NCI-H2081 treated with DMSO at 0.1 percent for 48 hours (cell line): Measurements from ENCODE around the gene EYA3.
"Not testable (repeated sequence)": the region's sequence is repeated elsewhere in the genome, so short reads cannot be mapped to it uniquely, and the experiment has no call there.

Experiments
- DNase-seq: peaks from one replicate; lab custom pipeline; 2025; lab: John Stamatoyannopoulos, UW

The EYA3 gene

DNA sequence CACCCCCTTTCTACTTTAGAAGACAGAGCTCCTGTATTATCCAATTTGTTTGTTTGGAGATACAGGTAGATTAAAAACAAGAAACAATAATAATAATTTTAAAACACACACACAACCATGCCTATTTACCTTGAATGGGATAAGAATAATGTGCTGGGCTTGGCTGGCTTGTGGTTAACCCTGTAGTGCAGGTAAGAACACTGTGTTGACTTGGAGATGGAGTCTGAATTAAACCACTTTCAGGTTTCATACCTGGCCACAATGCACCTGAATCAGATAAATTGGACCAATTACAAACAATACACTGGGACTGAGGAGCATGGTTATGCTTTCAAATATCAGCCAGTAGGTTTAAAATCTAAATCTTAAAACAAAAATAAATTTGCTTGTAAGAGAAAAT is 60.8 kb downstream of the EYA3 start:
- DNase-seq, result no peak

DNA sequence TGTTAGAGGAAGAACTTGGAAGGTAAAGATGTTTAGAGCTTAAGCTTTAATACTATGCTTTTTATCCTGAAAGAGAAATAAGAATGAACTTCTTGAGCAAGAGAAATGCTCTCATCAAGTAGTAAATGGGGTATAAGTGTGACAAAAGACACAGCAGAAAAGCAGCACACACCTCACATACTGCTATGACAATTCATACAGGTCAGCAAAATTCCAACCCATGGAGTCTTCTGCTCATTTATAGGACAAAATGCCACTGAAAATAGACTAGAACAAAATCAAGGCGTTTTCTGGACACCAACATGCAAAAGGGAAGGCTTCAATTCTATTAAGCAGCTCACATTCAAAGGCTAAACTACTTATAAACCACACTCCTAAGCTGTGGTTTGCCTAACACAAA is 61.2 kb downstream of the EYA3 start:
- no peak for DNase-seq

DNA sequence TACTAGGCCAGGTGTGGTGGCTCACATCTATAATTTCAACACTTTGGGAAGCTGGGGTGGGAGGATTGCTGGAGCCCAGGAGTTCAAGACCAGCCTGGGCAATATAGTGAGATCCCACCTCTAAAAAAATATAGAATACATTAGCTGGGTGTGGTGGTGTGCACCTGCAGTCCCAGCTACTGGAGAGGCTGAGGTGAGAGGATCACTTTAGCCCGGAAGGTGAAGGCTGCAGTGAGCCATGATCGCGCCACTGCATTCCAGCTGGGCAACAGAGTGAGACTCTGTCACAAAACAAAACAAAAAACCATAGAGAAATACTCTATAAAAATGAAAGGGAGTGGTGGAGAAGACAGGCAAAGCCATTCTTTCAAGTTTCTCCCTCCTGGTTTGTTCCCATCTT is 62.1 kb downstream of the EYA3 start:
- no peak for DNase-seq

DNA sequence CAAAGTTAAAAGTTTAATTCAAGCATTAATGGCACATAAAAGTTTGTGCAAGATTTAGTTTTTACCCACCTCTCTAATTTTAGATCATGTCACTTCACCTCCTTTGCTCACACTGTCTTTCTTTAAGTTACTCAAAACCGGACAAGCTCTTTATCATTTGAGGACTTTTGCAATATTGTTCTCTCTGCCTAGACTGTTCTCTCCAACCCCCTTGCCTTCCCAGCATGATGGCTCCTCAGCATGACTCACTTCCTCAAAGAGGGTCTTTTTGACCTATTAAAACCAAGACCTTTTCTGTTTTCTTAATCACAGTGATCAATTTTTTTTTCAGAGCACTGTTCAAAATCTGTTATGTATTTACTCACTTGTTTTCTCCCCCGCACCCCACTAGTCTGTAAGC is 67.3 kb downstream of the EYA3 start:
- no peak for DNase-seq

DNA sequence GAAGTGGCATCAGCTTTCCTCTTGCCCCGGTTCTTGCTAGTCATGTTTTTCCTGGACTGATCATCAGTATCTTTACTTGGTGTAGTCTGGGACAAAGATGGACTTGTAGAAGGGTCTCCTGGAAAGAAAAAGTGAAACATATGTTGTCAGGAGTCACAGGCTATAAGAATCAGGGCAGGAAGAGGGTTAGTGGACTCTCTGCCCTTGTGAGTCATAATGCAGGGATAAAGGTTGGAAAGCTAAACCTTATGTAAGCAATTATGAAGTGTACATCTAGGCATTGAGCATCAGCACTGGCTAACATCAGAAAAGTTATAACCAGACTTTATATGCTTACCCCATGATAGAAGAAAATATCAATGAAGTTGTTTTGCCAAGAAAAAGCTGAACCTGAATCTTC is 77.4 kb downstream of the EYA3 start:
- DNase-seq, result no peak

DNA sequence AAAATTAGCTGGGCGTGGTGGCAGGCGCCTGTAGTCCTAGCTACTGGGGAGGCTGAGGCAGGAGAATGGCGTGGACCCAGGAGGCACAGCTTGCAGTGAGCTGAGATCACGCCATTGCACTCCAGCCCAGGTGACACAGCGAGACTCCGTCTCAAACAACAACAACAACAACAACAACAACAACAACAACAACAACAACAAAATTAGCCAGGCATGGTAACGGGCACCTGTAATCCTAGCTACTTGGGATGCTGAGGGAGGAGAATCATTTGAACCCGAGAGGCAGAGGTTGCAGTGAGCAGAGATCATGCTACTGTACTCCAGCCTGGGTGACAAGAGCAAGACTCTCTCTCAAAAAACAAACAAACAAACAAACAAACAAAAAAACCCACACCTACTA is 85.3 kb downstream of the EYA3 start:
- not testable (repeated sequence) for DNase-seq

DNA sequence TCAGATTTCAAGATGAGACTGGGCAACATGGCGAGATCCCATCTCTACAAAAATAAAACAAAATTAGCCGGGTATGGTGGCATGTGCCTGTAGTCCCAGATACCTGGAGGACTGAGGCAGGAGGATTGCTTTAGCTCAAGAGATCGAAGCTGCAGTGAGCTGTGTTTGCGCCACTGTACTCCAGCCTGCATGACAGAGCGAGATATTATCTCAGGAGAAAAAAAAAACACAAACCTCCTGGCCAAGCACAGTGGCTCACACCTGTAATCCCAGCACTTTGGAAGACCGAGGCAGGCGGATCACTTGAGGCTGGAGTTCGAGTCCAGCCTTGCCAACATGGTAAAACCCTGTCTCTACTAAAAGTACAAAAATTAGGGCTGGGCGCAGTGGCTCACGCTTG is 85.8 kb downstream of the EYA3 start:
- DNase-seq, result no peak

DNA sequence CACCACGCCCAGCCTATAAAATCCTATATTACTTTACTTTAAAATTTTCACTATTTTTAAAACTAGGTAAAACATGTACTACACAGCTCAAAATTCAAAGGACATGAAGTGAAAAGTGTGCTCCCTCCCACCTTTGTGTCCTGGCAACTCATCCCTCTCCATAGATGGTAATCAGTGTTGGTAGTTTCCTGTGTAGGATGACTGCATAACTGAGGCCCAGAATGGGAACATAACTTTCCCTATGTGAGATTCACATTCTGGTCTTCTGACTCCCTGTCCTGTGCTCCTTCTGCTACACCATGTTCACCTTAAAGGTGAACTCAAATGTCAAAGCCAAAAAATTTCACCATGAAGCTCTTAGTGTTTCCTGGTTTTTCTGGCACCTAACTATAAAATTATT is 89.4 kb downstream of the EYA3 start:
- no peak for DNase-seq

DNA sequence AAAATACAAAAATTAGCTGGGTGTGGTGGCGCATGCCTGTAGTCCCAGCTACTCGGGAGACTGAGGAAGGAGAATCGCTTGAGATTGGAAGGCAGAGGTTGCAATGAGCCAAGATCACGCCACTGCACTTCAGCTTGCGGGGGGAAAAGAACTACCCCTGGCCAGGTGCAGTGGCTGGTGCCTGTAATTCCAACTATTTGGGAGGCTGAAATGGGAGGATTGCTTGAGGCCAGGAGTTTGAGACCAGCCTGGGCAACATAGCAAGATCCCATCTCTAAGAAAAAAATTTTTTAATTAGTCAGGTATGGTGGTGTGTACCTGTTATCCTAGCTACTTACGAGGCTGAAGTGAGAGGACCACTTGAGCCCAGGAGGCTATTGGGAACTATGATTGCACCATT is 93.9 kb downstream of the EYA3 start:
- DNase-seq, result not testable (repeated sequence)

DNA sequence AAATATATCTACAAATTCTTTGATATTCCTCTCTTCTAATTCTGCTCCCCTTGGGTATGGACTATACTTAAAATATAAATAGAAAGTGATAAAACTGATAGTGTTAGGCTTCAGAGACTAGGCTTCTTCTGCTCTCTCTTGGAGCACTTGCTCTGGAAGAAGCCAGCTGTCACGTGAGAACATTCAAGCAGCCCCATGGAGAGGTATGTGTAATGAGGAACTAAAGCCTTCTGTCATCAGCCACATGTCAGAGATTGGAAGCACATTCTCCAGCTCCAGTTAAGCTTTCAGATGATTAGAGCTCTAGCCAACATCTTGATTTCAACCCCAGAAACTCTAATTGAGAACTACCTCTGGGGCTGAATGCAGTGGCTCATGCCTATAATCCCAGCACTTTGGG is 94.3 kb downstream of the EYA3 start:
- DNase-seq, result no peak

DNA sequence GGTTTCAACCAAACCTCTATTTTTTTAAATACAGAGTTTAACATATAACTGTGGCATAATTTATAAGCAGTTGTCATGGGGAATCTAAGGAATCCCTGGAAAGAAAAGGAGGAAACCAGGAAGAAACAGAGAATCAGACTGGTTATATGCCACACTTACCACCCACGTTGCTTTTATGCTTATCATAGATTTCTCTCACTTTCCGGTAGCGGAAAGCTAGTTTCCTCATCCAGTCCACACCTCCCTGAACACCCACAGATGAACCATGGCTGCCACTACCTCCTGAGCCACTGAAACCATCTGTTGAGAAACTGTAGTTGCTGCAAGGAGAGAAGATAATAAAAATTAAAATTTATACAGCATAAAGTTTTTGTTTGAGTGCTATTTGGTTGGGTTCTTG is 95.2 kb downstream of the EYA3 start:
- DNase-seq, result no peak

DNA sequence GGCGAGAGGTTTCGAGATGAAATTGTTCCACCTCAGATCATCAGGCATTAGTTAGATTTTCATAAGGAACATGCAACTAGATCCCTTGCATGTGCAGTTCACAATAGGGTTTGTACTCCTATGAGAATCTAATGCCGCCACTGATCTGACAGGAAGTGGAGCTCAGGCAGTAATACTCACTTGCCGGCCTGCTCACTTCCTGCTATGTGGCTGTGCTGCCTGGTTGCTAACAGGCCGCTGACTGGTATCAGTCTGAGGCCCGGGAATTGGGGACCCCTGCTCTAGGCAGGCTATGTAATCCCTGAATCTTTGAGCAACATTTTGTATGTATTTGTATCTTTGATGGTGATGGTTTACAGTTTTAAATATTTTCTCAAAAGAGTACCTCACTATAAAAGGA is 96.1 kb downstream of the EYA3 start:
- no peak for DNase-seq

DNA sequence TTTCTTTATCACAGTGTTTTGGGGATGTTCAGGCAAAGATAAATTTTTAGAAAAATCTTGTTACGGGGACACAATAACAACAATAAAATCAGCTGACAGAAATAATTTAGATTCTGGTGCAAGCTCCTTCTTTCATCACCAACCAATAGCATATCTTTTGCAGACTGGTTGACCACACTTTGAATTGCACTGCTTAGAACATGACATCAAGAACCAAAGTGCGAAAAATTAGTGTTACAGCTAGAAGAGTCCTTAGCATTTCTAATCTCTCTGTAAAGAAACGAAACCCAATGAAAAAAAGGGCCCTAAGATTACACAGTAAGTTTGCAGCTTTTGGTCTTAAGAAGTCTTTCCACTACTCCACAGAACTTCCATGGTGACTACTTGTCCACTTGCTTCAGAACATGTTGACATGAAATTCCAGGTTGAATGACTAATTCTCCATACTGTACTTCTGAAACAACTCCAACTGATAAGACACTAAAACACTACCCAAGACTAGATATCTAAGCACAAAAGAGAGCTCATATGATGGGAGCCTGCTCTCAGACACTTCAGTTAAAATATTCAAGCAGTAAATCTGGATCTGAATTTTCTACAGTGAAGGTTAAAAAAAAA is 97.4 kb downstream of the EYA3 start:
- DNase-seq, result no peak

DNA sequence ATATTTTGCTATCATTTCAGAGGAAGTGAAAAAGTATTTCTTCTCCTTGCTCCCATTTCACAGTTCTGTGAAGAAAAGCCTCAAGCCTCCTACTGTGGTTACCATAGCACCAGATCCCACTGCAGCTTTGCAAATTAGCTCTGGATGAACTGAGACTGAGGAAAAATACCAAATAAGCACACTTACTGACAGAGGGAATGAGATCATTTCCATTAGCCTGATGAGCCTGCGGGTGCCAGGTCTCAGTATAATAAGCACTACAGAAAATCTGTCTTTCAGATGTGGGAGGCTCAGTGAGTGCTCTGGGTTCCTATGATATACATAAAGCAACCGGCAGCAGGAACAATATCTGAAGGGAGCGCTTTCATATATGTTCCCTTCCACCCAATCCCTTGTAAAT is 107.3 kb downstream of the EYA3 start:
- DNase-seq, result no peak

DNA sequence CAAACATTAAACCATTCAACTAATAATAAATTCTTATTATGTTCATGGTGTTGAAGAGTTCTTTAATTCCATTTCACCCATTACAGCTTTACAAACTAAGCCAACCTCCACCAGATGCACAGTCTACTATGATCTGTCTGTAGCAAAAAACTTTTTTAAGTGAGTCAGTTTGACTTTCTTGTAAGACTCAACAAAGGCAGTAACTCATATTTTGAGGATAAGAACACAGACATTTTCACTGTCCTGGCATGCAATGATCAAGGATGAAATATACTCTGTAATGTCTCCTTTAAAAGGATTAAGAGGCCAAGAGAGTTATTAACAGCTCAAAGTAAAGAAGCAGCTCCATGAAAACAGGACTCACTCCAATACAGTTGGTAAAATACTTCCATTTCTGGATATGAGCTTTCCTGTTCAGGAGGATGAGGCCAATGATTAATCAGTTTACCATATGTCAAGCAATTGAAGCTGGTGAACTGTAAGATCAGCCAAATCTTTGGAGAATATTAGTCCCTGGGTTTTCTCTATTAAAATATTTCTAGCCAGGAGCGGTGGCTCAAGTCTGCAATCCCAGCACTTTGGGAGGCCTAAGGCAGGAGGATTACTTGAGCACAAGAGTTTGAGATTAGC is 108.1 kb downstream of the EYA3 start:
- DNase-seq, result no peak

DNA sequence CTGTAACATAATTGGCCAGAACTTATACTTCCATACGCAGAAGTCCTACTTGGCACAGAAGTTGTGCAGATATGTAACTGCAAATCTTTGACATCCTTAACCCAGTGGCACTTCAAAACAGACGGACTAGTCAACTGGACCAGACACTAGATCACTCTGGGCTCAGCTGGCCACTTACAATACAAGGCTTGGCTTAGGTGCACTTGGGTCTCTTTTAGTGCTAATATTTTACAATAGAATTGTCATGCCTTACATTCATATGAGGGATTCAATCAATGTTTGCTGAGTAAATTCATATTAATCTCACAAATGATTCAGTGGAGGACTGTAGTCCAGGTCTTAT is 108.6 kb downstream of the EYA3 start:
- DNase-seq, result no peak

DNA sequence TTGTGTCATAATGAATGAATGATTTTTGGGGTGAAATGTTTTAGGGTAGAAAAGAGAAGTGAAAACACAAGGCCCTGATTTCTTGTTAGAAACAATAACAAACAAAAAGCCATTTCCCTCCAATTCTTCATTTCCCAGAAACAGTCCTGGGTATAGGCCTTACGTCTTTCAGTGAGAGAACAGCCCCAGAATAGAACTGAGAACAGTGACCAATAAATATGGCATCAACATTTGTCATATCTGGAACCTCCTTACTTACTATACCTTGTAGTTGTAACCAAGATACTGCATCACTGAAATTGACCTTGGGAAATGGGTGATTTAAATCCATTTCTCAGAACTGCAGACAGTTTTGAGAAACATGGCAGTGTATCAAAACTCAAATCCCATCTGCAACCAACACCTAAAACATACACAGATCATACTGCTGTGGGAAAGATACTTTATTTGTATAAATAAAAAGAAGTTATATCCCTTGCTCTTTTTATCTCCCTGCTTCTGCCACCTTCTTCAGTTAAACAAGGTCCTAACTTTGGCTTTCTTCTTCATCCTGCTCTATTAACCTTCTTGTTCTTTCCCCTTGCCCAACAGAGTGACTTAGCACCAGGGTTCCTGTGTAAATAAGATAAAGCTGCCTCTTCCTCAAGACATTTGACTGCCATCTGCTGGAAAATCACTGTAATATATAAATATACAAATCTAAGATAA is 109.1 kb downstream of the EYA3 start:
- DNase-seq, result no peak

DNA sequence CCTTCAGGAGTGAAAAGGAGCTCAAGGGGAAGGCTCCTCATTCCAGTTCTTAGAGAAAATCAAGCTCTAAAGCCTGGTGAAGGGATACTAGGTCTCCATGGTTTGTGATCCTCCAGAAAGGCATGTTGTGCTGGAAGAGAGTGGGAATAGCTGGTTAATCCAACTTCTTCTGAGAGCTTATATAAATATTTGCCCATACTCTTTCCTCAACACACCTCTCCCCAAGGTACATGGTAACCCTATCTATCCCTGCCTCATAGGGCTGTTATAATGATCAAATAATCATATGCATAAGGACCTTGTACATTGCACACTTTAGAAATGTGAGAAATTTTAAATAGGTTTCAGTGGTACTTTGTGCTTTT is 114.0 kb downstream of the EYA3 start:
- DNase-seq, result no peak

DNA sequence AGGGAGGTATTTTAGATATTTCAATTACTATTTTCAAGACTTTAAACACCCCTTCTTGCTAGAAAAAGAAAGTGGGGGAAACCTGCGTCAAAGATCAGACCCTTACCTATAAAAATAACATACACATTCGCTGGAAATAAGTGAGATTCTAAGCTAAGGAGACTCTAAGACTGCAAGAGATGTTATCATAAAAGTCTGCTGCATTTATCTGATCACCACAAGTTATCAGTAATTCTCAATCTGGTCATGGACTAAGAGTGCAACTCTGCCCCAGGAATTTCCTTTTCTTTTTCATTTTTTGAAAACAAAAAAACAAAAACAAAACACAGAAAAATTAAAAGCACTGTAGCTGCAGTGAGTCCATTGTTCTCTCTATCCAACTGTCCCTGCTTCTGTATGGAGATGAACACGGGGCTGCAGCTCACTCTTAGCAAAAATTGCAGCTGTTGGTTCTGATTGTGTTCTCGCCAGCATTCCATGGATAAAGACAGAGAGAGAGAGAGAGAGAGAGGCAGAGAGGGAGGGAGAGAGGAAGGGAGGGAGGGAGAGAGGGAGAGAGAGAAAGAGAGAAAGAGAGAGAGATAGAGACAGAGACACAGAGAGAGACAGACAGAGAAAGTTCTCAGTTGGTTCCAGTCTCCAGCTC is 114.5 kb downstream of the EYA3 start:
- no peak for DNase-seq

DNA sequence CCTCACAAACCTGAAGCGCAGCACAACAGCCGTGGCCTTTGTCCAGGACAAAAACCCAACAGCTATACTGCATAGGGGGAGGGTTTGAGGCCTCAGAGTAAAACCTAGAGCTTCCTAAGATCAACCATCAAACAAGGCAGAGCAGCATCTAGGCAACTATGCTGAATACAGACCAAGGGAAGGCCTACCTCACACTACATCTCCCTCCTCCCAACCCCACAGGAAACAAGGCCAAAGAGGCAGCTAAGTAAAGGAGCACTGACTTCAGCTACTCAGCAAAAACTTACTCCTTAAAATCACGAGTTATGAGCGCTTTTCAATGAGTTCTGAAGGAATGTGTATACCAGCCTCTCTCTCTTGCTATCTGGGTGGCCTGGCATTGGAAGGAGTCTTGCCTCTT is 116.3 kb downstream of the EYA3 start:
- DNase-seq, result no peak

DNA sequence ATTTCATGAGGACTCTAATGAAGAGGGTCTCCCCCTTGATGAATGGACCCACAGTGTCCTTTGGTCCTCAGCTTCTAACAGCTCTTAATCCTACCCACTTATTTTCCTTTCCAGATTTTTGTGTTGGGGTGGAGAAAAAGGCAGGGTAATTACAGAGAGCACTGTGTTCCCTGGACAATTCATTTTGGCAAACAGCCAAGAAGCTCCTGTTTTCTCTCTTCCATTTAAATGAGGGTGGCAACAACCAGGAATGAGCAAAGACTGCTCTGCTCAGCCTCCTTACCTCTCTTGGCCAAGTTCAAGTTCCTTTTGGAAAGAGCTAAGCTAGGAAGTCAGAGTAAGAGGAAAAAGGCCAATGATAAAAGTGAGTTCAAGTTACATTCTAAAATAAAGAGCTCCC is 116.7 kb downstream of the EYA3 start:
- DNase-seq, result no peak

DNA sequence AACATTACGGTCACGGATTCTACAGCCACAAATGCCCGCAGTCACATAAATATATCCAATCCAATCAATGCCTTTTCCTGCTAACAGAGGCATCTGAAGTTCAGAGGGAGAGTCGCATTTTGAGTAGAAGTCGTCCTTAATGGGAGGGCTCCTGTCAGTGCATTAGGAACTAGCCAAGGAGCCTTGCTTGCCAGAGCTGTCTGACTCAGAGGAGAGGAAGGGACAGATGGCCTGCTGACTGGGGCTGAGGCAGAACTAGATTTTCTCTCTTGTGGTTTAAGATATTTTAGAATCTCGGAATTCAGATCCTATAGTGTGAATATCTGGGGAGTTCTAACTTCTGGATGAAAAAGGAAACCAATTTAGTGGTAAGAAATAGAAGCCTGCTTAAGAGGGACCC is 118.0 kb downstream of the EYA3 start:
- no peak for DNase-seq

DNA sequence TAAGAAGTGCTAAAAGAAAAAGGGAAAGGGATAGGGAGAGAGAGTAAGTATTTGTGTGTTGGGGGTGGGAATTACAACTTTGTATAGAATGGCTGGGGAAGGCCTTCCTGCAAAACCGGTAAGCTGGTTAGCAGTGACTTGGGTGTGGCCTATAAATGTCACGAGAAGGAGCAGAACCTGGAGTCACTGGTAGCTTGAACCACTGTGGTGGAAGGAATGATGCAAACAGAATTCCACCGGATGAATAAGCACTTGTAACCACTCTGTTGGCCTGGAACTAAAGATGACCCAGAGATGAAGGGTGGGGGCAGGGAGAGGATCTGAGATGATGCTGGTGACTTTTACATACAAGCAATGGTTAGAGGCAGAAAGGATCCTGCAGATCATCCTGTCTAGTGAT is 119.7 kb downstream of the EYA3 start:
- no peak for DNase-seq
